GM21576 (cell line): ENCODE results near the gene CACNA1A.
"Not testable (repeated sequence)": the region's sequence is repeated elsewhere in the genome, so short reads cannot be mapped to it uniquely, and the experiment has no call there.

Experiments used
- ATAC-seq: cut with Tn5 transposase; IDR thresholded peaks from one replicate; pipeline ENCODE4 v1.9.1; 2021; ENCODE audit warnings: mild to moderate bottlenecking, moderate library complexity; ENCODE audit not compliant: unreplicated experiment

The CACNA1A gene

DNA sequence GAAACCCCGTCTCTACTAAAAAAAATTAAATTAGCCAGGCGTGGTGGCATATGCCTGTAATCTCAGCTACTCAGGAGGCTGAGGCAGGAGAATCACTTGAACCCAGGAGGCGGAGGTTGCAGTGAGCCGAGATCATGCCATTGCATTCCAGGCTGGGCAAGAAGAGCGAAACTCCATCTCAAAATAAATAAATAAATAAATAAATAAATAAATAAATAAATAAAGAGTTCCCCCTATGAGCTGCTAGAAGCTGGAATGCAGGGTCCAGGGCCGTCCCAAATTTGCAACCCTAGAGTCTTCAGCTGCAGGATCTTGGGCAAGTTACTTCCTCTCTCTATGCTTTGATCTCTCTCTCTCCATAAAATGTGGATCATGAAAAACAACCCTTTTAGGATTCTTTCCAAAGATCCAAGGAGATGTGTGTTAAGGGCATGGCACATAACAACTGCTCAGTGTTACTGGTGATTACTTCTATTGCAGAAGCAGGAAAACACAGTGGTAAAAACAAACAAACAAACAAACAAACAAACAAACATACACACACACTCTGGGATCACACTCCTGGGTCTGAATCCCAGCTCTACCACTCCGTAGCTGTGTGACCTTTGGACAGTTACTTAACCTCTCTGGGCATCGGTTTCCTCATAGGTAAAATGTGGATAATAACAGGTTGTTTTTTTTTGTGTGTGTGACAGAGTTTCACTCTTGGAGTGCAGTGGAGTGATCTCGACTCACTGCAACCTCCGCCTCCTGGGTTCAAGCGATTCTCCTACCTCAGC, 78.8 kb downstream of the CACNA1A start:
- ATAC-seq, result no peak

- ATAC-seq, result not testable (repeated sequence)
Measured at GRCh38 chr19:13425875-13426274, 80.4 kb downstream of the CACNA1A start.

DNA sequence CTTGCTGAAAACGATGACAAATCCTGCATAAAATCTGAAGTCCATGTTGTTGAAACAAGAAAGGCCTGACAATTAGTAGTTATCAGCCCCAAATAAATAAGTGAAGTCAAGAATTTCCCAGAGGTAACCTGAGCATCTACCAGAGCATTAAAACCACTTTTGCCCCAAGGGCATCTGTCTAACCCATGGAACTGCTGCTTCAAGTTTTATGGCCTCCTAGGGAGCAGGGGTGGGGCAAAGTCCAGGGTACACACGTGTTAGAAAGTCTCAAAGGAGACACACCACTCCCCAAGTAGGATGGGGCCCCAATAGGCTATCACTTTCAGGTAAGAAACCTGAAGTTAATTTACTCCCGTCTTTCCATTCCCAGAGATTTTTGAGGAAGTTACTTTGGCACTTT, 81.1 kb downstream of the CACNA1A start:
- no peak for ATAC-seq

- no peak for ATAC-seq
Measured at GRCh38 chr19:13420780-13421179, 85.5 kb downstream of the CACNA1A start.

GRCh38 chr19:13417054-13417453, 89.2 kb downstream of the CACNA1A start:
- ATAC-seq, result no peak

DNA sequence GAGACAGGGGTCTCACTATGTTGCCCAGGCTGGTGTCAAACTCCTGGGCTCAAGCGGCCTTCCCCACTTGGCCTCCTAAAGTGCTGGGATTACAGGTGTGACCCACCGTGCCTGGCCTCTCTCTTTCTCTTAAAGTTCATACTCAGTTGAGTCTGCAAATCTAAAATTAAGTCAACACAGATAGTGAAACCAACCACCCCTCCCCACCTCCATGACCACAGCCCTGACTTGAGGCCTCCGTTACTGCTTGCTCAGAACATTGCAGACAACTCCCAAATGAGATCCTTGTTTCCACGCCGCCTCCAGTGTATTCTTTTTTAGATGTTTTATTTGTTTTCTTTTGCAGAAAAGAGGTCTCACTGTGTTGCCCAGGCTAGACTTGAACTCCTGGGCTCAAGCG, 94.4 kb downstream of the CACNA1A start:
- no peak for ATAC-seq

GRCh38 chr19:13410946-13411345, 95.3 kb downstream of the CACNA1A start:
- ATAC-seq, result no peak

- ATAC-seq, result no peak
Measured at GRCh38 chr19:13408889-13409518, 97.3 kb downstream of the CACNA1A start.

DNA sequence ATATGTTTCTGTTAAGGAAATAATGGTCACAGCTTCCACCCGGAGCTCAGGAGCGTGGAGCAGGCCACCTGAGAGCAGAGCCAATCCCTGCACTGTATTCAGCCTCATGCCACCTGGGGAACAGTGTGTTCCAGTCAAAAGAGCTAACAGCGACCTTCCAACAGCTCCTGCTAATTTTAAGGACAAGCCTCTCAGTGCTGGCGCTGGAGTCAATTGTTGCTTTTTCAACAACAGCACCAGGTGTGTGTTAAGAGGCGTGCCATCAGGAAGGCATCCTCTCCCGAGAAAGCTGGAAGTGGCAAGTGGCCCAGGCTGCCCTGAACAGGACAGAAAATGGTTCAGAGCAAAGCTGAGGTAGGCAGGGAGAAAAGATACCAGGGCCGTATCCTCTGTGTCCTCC, 102.0 kb downstream of the CACNA1A start:
- ATAC-seq, result no peak

GRCh38 chr19:13401388-13401787, 104.9 kb downstream of the CACNA1A start:
- ATAC-seq, result no peak

- no peak for ATAC-seq
Measured at GRCh38 chr19:13400296-13400695, 106.0 kb downstream of the CACNA1A start.

DNA sequence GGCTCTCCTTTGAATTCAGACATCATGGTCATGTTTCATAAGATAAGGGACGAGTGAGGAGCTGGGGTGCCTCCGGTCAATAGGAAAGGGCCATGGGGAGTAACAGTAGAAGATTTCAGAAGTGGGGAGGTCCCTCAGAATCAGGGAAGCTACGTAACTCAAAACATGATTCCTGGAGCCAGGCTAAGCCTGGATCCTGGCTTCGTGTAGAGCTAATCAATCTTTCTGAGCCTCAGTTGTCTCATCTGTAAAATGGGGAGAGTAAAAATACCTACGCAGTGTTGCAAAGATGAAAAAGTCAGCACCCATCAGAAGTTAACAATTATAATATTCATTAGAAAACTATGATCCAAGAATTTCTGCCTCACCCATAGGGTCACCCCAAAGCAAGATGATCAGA, 106.5 kb downstream of the CACNA1A start:
- ATAC-seq, result no peak

- no peak for ATAC-seq
Measured at GRCh38 chr19:13398780-13399726, 107.2 kb downstream of the CACNA1A start.

DNA sequence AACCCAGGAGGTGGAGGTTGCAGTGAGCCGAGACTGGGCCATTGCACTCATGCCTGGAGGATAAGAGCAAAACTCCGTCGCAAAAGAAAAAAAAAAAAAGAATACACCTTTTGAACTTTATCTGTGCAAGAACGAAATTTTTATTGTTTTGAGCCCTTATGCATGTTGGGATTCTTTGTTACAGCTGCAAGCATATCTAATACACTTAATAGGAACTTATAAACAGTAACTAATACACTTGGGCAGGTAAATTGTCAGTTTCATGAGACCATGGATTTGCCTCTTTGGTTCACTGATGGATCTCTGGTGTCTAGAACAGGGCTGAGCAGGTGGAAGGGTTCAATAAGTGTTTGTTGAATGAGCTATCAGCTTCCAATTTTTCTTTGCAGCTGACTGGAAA, 108.1 kb downstream of the CACNA1A start:
- no peak for ATAC-seq

DNA sequence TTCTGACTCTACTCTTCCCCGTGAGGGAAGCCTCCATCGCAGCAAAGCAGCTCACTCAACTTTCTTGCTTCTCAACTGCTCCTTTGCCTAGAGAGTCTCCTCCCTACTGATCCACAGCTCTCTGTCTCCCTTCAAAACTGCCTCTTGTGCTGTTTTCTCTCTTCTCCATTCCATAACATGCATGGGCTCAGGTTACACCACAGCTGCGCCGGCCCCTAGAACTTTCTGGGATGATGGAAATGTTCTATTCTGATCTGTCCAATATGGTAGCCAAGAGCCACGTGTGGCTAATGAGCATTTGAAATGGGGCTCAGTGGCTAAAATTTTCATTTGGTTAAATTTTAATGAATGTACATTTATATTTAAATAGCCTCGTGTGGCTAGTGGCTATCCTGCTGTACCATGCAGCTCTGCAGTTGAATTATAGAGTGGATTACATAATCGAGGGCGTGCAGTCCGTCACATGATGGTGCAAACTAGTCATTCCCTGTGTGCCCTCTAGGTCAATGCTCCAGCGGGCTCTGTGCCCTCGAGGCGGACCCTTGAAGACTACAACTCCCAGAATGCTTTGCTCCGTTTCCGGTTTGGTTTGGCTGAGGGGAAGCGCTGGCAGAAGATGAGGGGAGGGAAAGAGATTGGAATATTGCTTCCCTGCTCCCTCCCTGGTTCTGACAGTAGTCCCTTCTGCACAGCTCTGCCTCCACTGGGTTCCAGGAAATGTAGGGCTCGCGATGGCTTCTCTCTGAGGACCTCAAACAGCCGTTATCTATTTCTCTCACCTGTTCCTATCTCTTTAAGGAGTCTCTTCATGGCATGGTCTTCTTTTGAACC, 109.8 kb downstream of the CACNA1A start:
- ATAC-seq, result no peak

DNA sequence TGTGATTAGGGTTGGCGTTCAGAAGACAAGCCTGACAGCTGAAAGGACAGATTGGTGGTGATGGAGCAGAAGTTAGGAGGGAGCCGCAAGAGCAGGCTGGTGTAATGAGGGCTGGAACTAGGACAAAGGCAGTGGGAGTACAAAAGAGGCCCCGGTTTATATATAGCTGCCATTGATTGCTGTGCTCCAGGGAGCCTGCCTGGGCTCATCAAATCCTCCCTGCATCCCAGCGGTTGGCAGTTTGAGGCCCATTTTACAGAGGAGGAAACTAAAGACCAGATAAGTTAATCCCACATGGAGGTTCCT, 123.7 kb downstream of the CACNA1A start:
- no peak for ATAC-seq

GRCh38 chr19:13381827-13382632, 124.2 kb downstream of the CACNA1A start:
- ATAC-seq, result no peak

DNA sequence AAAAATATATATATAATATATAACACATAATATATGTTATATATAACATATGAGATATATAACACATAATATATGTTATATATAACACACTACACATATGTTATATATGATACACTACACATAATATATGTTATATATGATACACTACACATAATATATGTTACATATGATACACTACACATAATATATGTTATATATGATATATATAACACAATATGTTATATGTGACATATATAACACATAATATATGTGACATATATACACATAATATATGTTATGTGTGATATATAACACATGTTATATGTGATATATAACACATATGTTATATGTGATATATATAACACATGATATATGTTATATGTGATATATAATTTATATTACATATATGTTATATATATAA, 129.7 kb downstream of the CACNA1A start:
- ATAC-seq, result no peak

DNA sequence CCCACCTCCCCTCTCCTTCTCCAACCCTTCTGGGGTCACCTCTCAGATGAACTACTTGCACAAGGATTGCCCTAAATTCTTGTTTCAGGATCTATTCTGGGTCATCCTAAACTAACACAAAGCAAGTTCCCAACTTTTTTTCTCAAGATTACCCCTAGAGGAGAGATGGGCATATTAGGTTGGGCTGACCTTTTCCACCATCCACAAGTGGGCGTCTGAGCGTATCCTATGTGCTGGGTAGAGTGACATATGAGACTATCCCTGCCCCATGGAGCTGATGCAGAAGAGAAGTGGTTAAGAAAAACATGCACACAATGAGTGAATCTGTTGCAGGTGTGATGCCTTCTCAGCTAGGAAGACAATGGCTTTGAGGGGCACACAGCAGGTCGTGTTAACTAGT, 132.7 kb downstream of the CACNA1A start:
- no peak for ATAC-seq

GRCh38 chr19:13370948-13371347, 135.3 kb downstream of the CACNA1A start:
- ATAC-seq, result no peak
